K562 (cell line): ENCODE measurements around the gene S1PR1. TPM values are rescaled to one million over a fixed set of nuclear protein-coding genes. Genes with fewer than 3 reads are reported as not detected.

Source experiments
- ATAC-seq: fragments of 200-7000 bp; cut with Tn5 transposase; 3 replicates; pipeline ENCODE4 v1.9.1; 2020; ENCODE audit warnings: moderate library complexity
- BruUV-seq: library from RNA; stranded (reverse); fragments of 400-500 nt; replicated peaks from 2 replicates; lab custom pipeline; 2021; lab: Mats Ljungman, UMichigan
- CTCF ChIA-PET: fragments of 300-600 bp; formaldehyde crosslinking; extraction: SDS; loops from one replicate; lab custom pipeline; 2021; ENCODE audit warnings: low intra/inter-chr PET ratio; lab: Yijun Ruan, JAX
- POLR2A ChIA-PET: fragments of 300-600, 350-650 bp; sonication (Branson Sonifier 250); formaldehyde crosslinking; extraction: SDS; loops from one replicate; lab custom pipeline; 2021; ENCODE audit warnings: antibody characterized with exemption, inconsistent platforms; lab: Yijun Ruan, JAX
- DNase-seq, 4 experiments: peaks; one replicate each; pipeline versions ENCODE4 v3.0.0 to v3.0.0-alpha.2; 2011 to 2018; ENCODE audit warnings: low spot score in 3 of 4, mixed read lengths in 3 of 4; ENCODE audit errors: extremely low read depth in 1 of 4
- FAIRE-seq: peaks from 2 replicates; lab custom pipeline; 2011; peaks lifted over from hg19 to GRCh38; lab: Jason Lieb, UNC
- H2AFZ ChIP-seq: 2 replicates; pipeline ENCODE4 v1.6.0; 2011; ENCODE audit warnings: low read depth, low read length, control low read depth, inconsistent platforms
- H3K27ac ChIP-seq: fragments of 200-600 bp; 3 replicates; pipeline ENCODE4 v1.8.0; 2011; ENCODE audit warnings: low read depth, mild to moderate bottlenecking, control low read depth, inconsistent platforms, low read length, moderate library complexity, mixed read lengths; ENCODE audit errors: extremely low read depth
- H3K27me3 ChIP-seq, 2 experiments: fragments of 300-600 bp in 1 of 2; 2 replicates in 1 of 2; 3 replicates in 1 of 2; pipeline versions ENCODE4 v1.6.0 to v1.8.0; 2011; ENCODE audit warnings: inconsistent platforms in 2 of 2, low read length in 2 of 2, mild to moderate bottlenecking in 1 of 2, mixed read lengths in 1 of 2, moderate library complexity in 1 of 2; ENCODE audit not compliant: control insufficient read depth in 2 of 2, insufficient read depth in 2 of 2
- H3K36me3 ChIP-seq: fragments of 300-600 bp; 3 replicates; pipeline ENCODE4 v1.8.0; 2011; ENCODE audit warnings: mild to moderate bottlenecking, low read length, inconsistent platforms; ENCODE audit not compliant: control insufficient read depth, insufficient read depth
- H3K4me1 ChIP-seq, 2 experiments: fragments of 200-600 bp in 1 of 2; replicated peaks in 1 of 2; 2 replicates in 1 of 2; 3 replicates in 1 of 2; pipeline versions ENCODE4 v1.5.1 to v1.8.0; 2011; ENCODE audit warnings: inconsistent platforms in 2 of 2, low read length in 2 of 2, mild to moderate bottlenecking in 1 of 2, mixed read lengths in 1 of 2, moderate library complexity in 1 of 2; ENCODE audit not compliant: control insufficient read depth in 2 of 2, insufficient read depth in 2 of 2
- H3K4me2 ChIP-seq: 2 replicates; pipeline ENCODE4 v1.6.1; 2011; ENCODE audit warnings: low read length, control low read depth, inconsistent platforms, mixed read lengths; ENCODE audit not compliant: insufficient read depth
- H3K4me3 ChIP-seq: fragments of 200-600 bp; sonication (generic), shearing (Covaris generic); 2 replicates; pipeline ENCODE4 v1.5.1; 2016; ENCODE audit warnings: control low read depth, inconsistent platforms
- H3K79me2 ChIP-seq: fragments of 200-600 bp; 3 replicates; pipeline ENCODE4 v1.8.0; 2011; ENCODE audit warnings: low read length, inconsistent platforms; ENCODE audit not compliant: control insufficient read depth, insufficient read depth
- H3K9ac ChIP-seq, 2 experiments: 2 replicates each; pipeline versions ENCODE4 v1.6.0 to v1.6.1; 2011; ENCODE audit warnings: low read depth in 2 of 2, low read length in 2 of 2, control low read depth in 1 of 2, inconsistent platforms in 1 of 2, mild to moderate bottlenecking in 1 of 2, mixed read lengths in 1 of 2; ENCODE audit not compliant: insufficient read depth in 1 of 2
- H3K9me1 ChIP-seq: one replicate; pipeline ENCODE4 v1.6.0; 2011; ENCODE audit warnings: inconsistent platforms, mild to moderate bottlenecking, low read length, moderate library complexity; ENCODE audit not compliant: control insufficient read depth, insufficient read depth
- H3K9me3 ChIP-seq: replicated peaks from 2 replicates; pipeline ENCODE4 v1.5.1; 2011; ENCODE audit warnings: low read depth, low read length, inconsistent platforms; ENCODE audit not compliant: control insufficient read depth, insufficient read depth
- H4K20me1 ChIP-seq: replicated peaks from 2 replicates; pipeline ENCODE4 v1.6.1; 2011; ENCODE audit warnings: low read length, inconsistent platforms, mixed read lengths; ENCODE audit not compliant: control insufficient read depth, insufficient read depth
- CEBPG ChIP-seq, 3 experiments: fragments of 200-800 bp in 1 of 3; sonication (Bioruptor generic) in 1 of 3; sonication (generic) in 1 of 3; formaldehyde crosslinking in 1 of 3; IDR thresholded peaks in 2 of 3; conservative IDR thresholded peaks in 1 of 3; 2 replicates each; pipeline versions ENCODE4 v1.6.1 to v1.8.0; 2016 to 2022; ENCODE audit warnings: missing compliant biosample characterization in 2 of 3, missing genetic modification characterization in 2 of 3, mild to moderate bottlenecking in 1 of 3, missing genetic modification reagents in 1 of 3
- CREBBP ChIP-seq: IDR thresholded peaks from one replicate; pipeline ENCODE4 v1.6.1; 2012; ENCODE audit warnings: low read depth, mild to moderate bottlenecking, control low read depth, inconsistent platforms, low read length
- FIP1L1 ChIP-seq: fragments of 200-400 bp; formaldehyde crosslinking; IDR thresholded peaks from 2 replicates; pipeline ENCODE4 v1.6.1; 2018; ENCODE audit warnings: mild to moderate bottlenecking, low read depth, low read length; ENCODE audit not compliant: poor library complexity, severe bottlenecking
- TCF3 ChIP-seq: sonication (generic); formaldehyde crosslinking; IDR thresholded peaks from 2 replicates; pipeline ENCODE4 v1.4.0; 2020; ENCODE audit warnings: mild to moderate bottlenecking, missing genetic modification reagents
- ZFX ChIP-seq: sonication (generic); formaldehyde crosslinking; IDR thresholded peaks from 2 replicates; pipeline ENCODE4 v1.8.0; 2022; ENCODE audit warnings: mild to moderate bottlenecking, missing genetic modification reagents, moderate library complexity
- ZNF253 ChIP-seq: fragments of 250-450 bp; sonication (Bioruptor Pico); conservative IDR thresholded peaks from 2 replicates; pipeline ENCODE4 v1.6.1; 2021; ENCODE audit warnings: mild to moderate bottlenecking
- WGBS: fragments of 100-300 bp; shearing (Covaris generic); methylation state at CpG from one replicate; pipeline ENCODE4 v1.1.6; 2016; ENCODE audit warnings: low coverage, mixed read lengths; ENCODE audit not compliant: insufficient coverage; ENCODE audit errors: missing lambda C conversion rate; 5-methylcytosine and 5-hydroxymethylcytosine counted together
- in situ Hi-C: fragments of 300-500 bp; cut with MboI; formaldehyde crosslinking; loops from 4 replicates; pipeline ENCODE4 v1.15.0; 2018; ENCODE audit warnings: inconsistent platforms, mixed read lengths
- intact Hi-C: fragments of 100-400 bp; cut with micrococcal nuclease; formaldehyde crosslinking; loops from 2 replicates; pipeline ENCODE4 v1.14.2; 2022
- polyA plus RNA-seq, 8 experiments: library from polyadenylated mRNA; depleted of rRNA in 4 of 8; stranded (reverse) in 5 of 8; unstranded in 3 of 8; fragments of >200 nt; fragmentation: Nextera tagmentation in 2 of 8; fragmentation: Illumina TruSeq in 1 of 8; extraction: Ambion mirVana in 2 of 8; extraction: Trizol in 1 of 8; gene quantifications; 2 replicates each; pipeline versions ENCODE4 v1.2.1 to v1.2.3, GENCODE V29; 2011 to 2014; ENCODE audit warnings: inconsistent platforms in 1 of 8, missing spikeins in 1 of 8
- total RNA-seq, 7 experiments: library from RNA; depleted of rRNA in 6 of 7; stranded (reverse); fragments of >200 nt in 6 of 7; fragmentation: Illumina TruSeq in 2 of 7; extraction: Trizol in 2 of 7; gene quantifications; 2 replicates each; pipeline versions ENCODE4 v1.2.1 to v1.2.3, GENCODE V29; 2011 to 2021; ENCODE audit warnings: low replicate concordance in 1 of 7
- TF ChIP-seq, protein P1 (sequence below): sonication (generic); IDR thresholded peaks from 2 replicates; pipeline ENCODE4 v1.6.1; 2016
- TF ChIP-seq, protein P2 (sequence below): fragments of 150-350 bp; IDR thresholded peaks from 2 replicates; pipeline ENCODE4 v1.6.1; 2014; ENCODE audit warnings: low read depth, mild to moderate bottlenecking, low read length, borderline replicate concordance

S1PR1 gene
- total and polyA plus RNA-seq, 9 of the 15 experiments (the other 6 are each of a cell fraction or from before 2014, with no cell fraction given), result 0.22 to 1.2 (median 0.43) TPM

DNA sequence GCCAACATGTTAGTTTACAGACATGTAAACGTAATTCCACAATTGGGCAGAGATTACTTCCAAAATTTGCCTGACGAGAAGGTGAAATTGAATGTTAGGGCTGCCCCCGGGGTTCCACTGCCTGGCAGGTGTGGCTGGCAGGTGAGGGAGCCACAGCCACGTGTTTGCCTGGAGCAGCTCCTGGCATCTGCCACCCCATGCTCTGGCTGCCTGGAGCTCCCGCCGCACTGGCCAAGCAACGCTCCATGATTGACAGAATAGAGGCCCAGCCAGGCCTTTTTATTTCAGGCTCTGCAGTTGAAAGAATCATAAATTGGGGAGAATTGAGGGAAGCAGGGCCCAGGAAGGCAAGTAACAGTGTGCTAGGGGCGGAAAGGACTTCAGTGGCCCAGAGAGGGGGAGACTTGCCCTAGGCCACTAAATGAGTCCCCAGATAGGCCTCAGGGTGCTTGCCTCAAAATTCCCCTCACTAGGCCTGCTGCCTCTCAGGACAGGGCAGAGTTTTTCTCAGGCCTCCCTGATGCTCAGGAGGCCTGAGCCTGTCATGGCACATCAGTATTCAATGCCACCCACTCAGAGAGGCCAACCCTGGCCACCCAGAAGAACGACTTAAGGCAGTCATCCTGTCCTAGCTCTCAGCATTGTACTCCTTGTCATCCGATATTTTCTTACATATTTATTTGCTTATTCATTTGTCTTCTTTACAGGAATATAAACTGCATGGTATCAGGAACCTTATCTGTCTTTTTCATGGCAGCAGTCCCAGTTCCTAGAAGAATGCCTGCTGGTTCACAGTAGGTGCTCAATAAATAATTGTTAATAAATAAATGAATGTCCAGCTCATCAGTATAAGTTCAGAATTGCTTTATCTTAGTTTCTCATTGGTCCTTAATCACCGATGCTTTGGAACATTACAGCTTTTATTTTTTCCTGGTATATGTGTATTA lies 16.6 kb upstream of the S1PR1 start:
- H3K9ac ChIP-seq, result no peak overlapping the region
- H3K4me3 ChIP-seq, result no peak overlapping the region
- no peaks in the 10 kb centered on the region for H3K36me3 ChIP-seq
- ChIA-PET CTCF (no interaction called here), POLR2A (interaction anchor here (0.8 kb wide), 1 partner anchor 20 kb away, joined by 3 read pairs; no protein-coding TSS in a partner anchor)
- in situ Hi-C loops, result no loop called here
- no peak overlapping the region for H2AFZ ChIP-seq
- H3K27me3 ChIP-seq, result no peaks in the 10 kb centered on the region
- no peak for DNase-seq
- H3K4me1 ChIP-seq, result peaks cover 0 to 5% of the 10 kb centered on the region in 2 experiments; a peak in 3 of 5 replicates
- TF ChIP-seq ZFX (peak; percentile 23; the same call in 1 of the 2 replicates), FIP1L1 (no peak)
- intact Hi-C loops, result no loop called here
- H3K79me2 ChIP-seq, result no peaks in the 10 kb centered on the region
- H3K9me3 ChIP-seq, result no peaks in the 10 kb centered on the region
- ATAC-seq, result no peak
- H3K9me1 ChIP-seq, result no peaks in the 10 kb centered on the region
- H3K4me2 ChIP-seq, result no peak overlapping the region
- no TSS peak for BruUV-seq
- no peak overlapping the region for H3K27ac ChIP-seq
- FAIRE-seq, result no peak
- no peaks in the 10 kb centered on the region for H4K20me1 ChIP-seq
- WGBS, result 55% methylated on average over 11 of the region's 11 CpGs

DNA sequence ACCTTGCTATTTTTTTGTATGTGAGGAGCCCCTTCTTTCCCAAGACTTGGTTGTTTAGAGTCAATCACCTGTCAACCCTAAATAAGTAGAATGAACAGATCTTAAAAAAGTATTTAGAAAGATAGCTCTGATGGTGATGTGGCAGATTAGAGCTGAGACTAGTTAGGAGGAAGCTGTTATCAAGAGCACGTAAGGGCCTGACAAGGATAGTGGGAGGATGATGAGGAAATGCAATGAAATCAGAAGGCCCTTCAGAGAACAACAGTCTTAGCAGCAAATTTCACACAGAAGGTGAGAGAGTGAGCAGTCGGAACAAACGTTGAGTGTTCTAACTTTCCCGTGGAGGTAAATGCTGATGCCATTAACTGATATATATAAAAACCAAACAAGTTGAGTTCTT lies 15.9 kb upstream of the S1PR1 start:
- H3K9ac ChIP-seq, result no peak overlapping the region
- no TSS peak for BruUV-seq
- POLR2A ChIA-PET, result interaction anchor here (0.8 kb wide), 1 partner anchor 19 kb away, joined by 3 read pairs; no protein-coding TSS in a partner anchor
- WGBS, result 22% methylated on average over 4 of the region's 4 CpGs
- no peaks in the 10 kb centered on the region for H3K9me3 ChIP-seq
- no peaks in the 10 kb centered on the region for H4K20me1 ChIP-seq
- intact Hi-C loops (no loop called here), in situ Hi-C loops (no loop called here)
- no peaks in the 10 kb centered on the region for H3K79me2 ChIP-seq
- H2AFZ ChIP-seq, result no peak overlapping the region
- CTCF ChIA-PET, result no interaction called here
- H3K27ac ChIP-seq, result no peak overlapping the region
- ATAC-seq (no peak), FAIRE-seq (no peak), DNase-seq (no peak)
- H3K36me3 ChIP-seq, result no peaks in the 10 kb centered on the region
- H3K4me3 ChIP-seq, result no peak overlapping the region
- no peaks in the 10 kb centered on the region for H3K9me1 ChIP-seq
- peaks cover 0 to 5% of the 10 kb centered on the region in 2 experiments; a peak in 3 of 5 replicates for H3K4me1 ChIP-seq
- H3K27me3 ChIP-seq, result no peaks in the 10 kb centered on the region
- H3K4me2 ChIP-seq, result no peak overlapping the region
- TF ChIP-seq ZNF253 (no peak), CEBPG (CRISPR knock-in tag; IDR thresholded peaks at IDR 0.05) (no peak), CEBPG (tag; conservative IDR thresholded peaks at IDR 0.05 in 1 of 2, IDR thresholded peaks at IDR 0.05 in 1 of 2) (peak in 1 of 2 experiments; percentile 55; a peak in 1 of 4 replicates), TCF3 (CRISPR knock-in tag) (no peak), CREBBP (no peak)
- TF ChIP-seq, protein P1, sequence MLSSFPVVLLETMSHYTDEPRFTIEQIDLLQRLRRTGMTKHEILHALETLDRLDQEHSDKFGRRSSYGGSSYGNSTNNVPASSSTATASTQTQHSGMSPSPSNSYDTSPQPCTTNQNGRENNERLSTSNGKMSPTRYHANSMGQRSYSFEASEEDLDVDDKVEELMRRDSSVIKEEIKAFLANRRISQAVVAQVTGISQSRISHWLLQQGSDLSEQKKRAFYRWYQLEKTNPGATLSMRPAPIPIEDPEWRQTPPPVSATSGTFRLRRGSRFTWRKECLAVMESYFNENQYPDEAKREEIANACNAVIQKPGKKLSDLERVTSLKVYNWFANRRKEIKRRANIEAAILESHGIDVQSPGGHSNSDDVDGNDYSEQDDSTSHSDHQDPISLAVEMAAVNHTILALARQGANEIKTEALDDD, result peak; percentile 67
- TF ChIP-seq, protein P2, sequence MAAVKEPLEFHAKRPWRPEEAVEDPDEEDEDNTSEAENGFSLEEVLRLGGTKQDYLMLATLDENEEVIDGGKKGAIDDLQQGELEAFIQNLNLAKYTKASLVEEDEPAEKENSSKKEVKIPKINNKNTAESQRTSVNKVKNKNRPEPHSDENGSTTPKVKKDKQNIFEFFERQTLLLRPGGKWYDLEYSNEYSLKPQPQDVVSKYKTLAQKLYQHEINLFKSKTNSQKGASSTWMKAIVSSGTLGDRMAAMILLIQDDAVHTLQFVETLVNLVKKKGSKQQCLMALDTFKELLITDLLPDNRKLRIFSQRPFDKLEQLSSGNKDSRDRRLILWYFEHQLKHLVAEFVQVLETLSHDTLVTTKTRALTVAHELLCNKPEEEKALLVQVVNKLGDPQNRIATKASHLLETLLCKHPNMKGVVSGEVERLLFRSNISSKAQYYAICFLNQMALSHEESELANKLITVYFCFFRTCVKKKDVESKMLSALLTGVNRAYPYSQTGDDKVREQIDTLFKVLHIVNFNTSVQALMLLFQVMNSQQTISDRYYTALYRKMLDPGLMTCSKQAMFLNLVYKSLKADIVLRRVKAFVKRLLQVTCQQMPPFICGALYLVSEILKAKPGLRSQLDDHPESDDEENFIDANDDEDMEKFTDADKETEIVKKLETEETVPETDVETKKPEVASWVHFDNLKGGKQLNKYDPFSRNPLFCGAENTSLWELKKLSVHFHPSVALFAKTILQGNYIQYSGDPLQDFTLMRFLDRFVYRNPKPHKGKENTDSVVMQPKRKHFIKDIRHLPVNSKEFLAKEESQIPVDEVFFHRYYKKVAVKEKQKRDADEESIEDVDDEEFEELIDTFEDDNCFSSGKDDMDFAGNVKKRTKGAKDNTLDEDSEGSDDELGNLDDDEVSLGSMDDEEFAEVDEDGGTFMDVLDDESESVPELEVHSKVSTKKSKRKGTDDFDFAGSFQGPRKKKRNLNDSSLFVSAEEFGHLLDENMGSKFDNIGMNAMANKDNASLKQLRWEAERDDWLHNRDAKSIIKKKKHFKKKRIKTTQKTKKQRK, result no peak
